NB4 (cell line): Measurements from ENCODE around the gene RRP1.

ENCODE experiments used
- DNase-seq: peaks from one replicate; pipeline ENCODE4 v3.0.0; 2010; ENCODE audit warnings: low read depth
- H3K4me3 ChIP-seq: one replicate; pipeline ENCODE4 v1.5.1; 2011; ENCODE audit warnings: mild to moderate bottlenecking, low read depth, low read length, moderate library complexity
- MYC ChIP-seq: IDR thresholded peaks from 2 replicates; pipeline ENCODE4 v1.6.1; 2011; ENCODE audit warnings: low read depth, low read length
- POLR2A ChIP-seq: IDR thresholded peaks from 2 replicates; pipeline ENCODE4 v1.6.1; 2011; ENCODE audit warnings: mild to moderate bottlenecking; ENCODE audit not compliant: insufficient read length; ENCODE audit errors: extremely low read depth
- TF ChIP-seq, protein P1 (sequence below): IDR thresholded peaks from one replicate; pipeline ENCODE4 v1.5.1; 2012; ENCODE audit warnings: low read depth, low read length
- TF ChIP-seq, protein P2 (sequence below): IDR thresholded peaks from 2 replicates; pipeline ENCODE4 v1.6.1; 2011; ENCODE audit warnings: low read depth, low read length

The RRP1 gene

DNA sequence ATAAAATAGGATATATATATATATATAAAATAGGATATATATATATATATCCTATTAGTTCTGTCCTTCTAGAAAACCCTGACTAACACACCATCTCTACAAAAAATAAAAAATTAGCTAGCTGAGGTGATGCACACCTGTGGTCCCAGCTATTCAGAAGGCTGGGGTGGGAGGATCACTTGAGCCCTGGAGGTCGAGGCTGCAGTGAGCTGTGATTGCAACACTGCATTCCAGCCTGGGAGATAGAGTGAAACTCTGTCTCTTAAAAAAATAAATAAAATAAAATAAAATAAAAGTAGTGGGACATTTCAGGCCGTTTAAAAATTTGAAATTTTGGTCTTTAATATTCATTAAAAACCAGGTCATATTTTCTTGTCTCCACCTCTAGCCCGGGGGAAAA is 4.2 kb upstream of the RRP1 start:
- TF ChIP-seq MYC = no peak
- no peak for TF ChIP-seq POLR2A
- TF ChIP-seq, protein P1, sequence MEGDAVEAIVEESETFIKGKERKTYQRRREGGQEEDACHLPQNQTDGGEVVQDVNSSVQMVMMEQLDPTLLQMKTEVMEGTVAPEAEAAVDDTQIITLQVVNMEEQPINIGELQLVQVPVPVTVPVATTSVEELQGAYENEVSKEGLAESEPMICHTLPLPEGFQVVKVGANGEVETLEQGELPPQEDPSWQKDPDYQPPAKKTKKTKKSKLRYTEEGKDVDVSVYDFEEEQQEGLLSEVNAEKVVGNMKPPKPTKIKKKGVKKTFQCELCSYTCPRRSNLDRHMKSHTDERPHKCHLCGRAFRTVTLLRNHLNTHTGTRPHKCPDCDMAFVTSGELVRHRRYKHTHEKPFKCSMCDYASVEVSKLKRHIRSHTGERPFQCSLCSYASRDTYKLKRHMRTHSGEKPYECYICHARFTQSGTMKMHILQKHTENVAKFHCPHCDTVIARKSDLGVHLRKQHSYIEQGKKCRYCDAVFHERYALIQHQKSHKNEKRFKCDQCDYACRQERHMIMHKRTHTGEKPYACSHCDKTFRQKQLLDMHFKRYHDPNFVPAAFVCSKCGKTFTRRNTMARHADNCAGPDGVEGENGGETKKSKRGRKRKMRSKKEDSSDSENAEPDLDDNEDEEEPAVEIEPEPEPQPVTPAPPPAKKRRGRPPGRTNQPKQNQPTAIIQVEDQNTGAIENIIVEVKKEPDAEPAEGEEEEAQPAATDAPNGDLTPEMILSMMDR = no peak
- TF ChIP-seq, protein P2, sequence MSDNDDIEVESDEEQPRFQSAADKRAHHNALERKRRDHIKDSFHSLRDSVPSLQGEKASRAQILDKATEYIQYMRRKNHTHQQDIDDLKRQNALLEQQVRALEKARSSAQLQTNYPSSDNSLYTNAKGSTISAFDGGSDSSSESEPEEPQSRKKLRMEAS = no peak
- no peak overlapping the region for H3K4me3 ChIP-seq
- DNase-seq = no peak

DNA sequence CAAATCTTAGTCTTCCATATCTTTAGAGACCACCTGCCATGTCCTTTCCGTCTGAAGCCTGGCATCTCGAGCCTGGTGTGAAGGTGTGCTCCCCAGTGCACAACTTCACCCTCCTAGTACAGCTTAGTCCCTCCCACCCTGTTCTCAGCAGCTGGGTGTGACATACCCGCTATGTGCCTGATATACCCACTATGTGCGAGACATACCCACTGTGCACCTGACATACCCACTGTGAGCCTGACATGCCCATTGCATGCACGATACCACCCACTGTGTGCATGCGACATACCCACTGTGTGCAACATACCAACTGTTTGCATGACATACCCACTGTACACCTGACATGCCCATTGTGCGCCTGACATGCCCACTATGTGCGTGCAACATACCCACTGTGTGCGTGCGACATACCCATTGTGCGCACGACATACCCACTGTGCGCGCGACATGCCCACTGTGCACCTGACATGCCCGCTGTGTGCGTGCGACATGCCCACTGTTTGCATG is 3.0 kb upstream of the RRP1 start:
- no peak for DNase-seq
- TF ChIP-seq, protein P2 = no peak
- no peak for TF ChIP-seq POLR2A
- TF ChIP-seq MYC = no peak
- TF ChIP-seq, protein P1 = no peak

DNA sequence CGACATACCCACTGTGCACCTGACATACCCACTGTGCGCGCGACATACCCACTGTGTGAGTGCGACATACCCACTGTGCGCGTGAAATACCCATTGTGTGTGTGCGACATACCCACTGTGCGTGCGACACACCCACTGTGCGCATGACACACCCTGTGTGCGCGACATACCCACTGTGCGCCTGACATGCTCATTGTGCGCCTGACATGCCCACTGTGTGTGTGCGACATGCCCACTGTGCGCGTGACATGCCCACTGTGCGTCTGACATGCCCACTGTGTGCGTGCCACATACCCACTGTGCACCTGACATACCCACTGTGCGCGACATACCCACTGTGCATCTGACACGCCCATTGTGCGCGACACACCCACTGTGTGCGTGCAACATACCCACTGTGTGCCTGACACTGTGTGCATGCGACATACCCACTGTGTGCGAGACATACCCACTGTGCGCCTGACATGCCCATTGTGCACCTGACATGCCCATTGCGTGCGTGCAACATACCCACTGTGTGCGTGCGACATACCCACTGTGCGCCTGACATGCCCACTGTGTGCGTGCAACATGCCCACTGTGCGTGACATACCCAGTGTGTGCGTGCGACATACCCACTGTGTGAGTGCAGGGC is 2.5 kb upstream of the RRP1 start:
- DNase-seq = peak; percentile 38
- H3K4me3 ChIP-seq = no peak overlapping the region
- TF ChIP-seq POLR2A (no peak), MYC (no peak)
- TF ChIP-seq, protein P1 = no peak
- TF ChIP-seq, protein P2 = no peak

More for the DNA sequence above, 3.0 kb upstream of the RRP1 start:
- H3K4me3 ChIP-seq = no peak overlapping the region

DNA sequence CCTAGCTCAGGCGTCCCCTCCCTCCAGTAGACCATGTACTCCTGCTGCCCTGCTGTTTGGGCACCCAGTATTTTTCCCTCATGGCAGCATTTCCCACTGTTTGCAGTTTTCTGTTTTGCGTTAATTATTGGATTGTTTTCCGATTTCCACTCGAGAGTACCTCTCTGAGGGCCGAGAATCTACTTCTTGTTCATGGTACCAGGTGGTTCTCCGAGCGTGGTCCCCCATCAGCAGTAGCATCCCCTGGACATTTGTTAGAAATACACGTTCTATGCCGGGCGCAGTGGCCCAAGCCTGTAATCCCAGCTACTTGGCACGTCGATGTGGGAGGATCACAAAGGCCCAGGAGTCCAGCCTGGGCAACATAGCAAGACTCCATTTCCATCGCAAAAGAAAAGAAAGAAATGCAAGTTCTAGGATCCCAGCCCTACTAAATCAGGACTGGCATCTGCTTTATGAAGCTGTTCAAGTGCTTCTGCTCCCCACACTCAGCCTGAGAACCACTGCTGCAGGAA is 690 bp downstream of the RRP1 start:
- DNase-seq = no peak
- peak overlapping the region; percentile 80 for H3K4me3 ChIP-seq
- TF ChIP-seq POLR2A = no peak
- TF ChIP-seq, protein P2 = no peak
- TF ChIP-seq, protein P1 = no peak
- TF ChIP-seq MYC = no peak

DNA sequence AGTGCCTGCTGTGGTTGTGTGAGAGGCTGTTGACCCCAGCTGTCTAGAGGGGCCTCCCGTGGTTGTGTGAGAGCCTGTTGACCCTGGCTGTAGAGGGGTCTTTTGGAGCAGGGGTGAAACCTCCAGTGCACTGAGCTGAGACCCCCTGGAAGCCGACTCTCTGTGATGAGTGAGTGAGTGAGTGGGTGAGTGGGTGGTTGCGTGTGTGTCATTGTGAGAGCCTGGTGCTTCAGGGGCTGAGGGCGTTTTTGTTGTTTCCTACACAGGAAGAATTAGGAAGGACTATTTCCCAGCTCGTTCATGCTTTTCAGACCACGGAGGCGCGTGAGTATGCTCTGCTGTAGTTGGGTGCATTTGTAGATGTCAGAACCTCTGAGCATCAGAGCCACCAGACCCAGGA is 3.0 kb downstream of the RRP1 start:
- DNase-seq = no peak
- TF ChIP-seq POLR2A = no peak
- TF ChIP-seq, protein P1 = no peak
- TF ChIP-seq, protein P2 = no peak
- TF ChIP-seq MYC = no peak
- no peak overlapping the region for H3K4me3 ChIP-seq

DNA sequence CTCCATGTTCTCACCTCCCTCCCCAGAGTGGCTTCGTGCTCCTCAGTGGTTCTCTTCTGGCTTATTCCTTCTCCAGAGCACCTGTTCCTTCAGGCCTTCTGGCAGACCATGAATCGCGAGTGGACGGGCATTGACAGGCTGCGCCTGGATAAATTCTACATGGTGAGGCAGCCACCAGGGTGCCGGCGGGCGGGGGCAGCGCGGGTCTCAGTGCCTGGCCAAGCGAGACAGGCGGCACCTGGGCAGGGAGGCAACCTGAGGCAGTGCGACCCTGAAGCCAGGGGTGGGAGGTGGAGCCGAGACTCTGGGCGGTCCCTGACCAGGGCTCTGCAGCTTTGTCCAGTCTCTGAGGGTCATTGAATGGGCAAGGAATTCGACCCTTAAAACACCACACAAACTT is 3.9 kb downstream of the RRP1 start:
- no peak for TF ChIP-seq POLR2A
- TF ChIP-seq, protein P1 = no peak
- TF ChIP-seq, protein P2 = no peak
- TF ChIP-seq MYC = no peak
- DNase-seq = no peak
- H3K4me3 ChIP-seq = no peak overlapping the region
